ENCODE measurements around the gene ATF6.

ATF6 gene

GRCh38 chr1:161987872-161988271 lies 221.8 kb downstream of the ATF6 start:
- in situ Hi-C loops (cut with MboI; ENCODE audit: low sequenced_read_pairs), result no loop called here

- in situ Hi-C loops (cut with MboI; ENCODE audit: low sequenced_read_pairs), result no loop called here
Observed at GRCh38 chr1:161988413-161988812, 222.3 kb downstream of the ATF6 start.

DNA sequence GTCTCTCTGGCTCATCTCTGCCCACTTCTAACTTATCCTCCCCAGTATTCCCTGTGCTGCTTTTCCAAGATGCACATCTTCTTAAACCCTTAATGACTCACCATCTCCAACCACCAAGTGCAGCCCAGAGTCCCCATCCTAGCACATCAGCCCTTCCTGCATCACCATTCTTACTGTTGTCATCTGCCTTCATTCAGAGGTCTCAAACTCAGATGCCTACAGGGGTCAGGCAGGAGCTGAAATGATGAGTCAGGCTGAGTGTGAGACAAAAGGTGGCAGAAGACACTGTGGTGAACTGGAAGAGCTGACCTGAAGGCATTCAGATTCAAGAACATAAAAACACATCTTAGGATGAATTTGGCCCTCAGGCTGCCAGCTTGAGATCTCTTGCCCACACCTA lies 223.0 kb downstream of the ATF6 start:
- in situ Hi-C loops (cut with MboI; ENCODE audit: low sequenced_read_pairs), result no loop called here

- in situ Hi-C loops (cut with MboI; ENCODE audit: low sequenced_read_pairs), result no loop called here
Observed at GRCh38 chr1:161989786-161990185, 223.7 kb downstream of the ATF6 start.

DNA sequence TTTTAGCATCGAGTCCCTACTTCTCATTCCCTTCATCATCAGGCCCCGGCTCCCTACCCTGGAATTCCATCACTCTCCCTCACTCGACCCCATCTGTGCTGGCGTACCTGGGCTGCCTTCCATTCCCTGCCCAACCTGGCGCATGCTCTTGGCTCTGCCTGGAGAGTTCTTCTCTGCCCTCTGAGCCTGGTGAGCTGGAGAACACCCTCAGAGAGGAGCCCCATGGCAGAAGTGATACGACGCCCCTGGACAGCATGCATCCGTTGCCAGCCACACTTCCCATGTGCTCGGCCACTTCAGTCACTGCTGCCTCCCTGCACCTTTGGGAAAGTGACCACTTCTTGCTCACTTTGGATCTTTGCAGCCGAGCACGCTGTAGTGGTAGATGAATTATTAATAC lies 227.5 kb downstream of the ATF6 start:
- in situ Hi-C loops (cut with MboI; ENCODE audit: low sequenced_read_pairs), result no loop called here

DNA sequence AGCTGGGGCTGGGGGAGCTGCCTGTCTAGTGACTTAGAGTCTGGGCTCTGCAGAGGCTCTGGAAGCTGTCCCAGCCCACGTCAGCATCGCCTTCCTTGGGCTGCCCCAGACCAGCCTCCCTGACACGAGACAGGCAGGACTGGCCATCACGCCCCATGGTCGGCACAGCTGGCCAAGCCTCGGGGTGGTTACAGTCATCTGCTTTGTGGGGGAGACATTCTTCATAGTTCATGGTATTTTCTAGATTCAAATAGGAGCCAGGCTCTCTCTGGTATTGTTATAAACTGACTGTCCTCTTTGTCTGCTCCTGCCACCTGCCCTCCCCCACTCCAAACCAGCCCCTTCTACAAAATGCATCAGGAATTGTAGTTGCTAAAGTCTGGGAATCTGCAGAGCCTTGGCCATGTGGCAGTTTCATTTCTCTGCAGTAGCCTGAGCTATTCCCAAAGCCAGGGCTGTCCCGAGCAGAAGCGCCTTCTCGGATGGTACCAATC lies 228.1 kb downstream of the ATF6 start:
- in situ Hi-C loops (cut with MboI; ENCODE audit: low sequenced_read_pairs), result no loop called here

DNA sequence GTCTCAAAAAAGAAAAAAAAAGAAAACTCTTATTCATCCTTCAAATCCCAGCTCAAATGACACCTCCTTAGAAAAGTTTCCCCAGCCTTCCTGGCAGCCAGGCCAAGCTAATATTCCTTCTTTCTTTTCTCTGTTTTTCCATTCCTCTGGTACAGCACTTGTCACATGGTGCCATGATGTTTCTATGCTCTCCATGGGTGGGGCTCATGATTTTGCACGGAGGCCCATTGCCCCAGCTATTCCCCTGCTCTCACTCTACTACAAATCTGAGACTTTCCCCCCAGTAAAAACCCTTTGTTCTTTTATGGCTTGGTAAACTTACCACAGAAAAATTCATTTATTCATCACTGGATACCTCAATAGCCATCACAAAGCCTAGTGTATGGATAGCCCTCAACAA lies 231.0 kb downstream of the ATF6 start:
- in situ Hi-C loops (cut with MboI; ENCODE audit: low sequenced_read_pairs), result no loop called here

DNA sequence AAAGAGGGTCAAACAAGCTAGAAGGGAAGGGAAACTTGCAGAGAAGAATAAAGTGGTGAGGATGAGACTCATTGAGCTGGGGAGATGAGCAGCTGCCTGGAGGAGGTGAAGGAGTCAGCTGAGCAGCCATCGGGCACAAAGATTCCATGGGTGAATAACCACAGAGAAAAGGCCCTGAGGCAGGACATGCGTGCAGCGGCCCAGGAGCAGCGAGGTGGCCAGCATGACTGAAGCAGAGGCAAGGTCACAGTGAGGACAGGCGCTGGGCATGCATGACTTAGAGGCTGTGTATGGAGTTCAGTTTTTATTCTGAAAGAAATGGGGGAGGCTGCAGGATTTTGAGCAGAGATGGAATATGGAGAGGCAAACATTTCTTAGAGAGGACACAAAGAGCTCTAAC lies 232.7 kb downstream of the ATF6 start:
- in situ Hi-C loops (cut with MboI; ENCODE audit: low sequenced_read_pairs), result no loop called here

GRCh38 chr1:161999301-162000052 lies 233.4 kb downstream of the ATF6 start:
- in situ Hi-C loops (cut with MboI; ENCODE audit: low sequenced_read_pairs), result no loop called here

- in situ Hi-C loops (cut with MboI; ENCODE audit: low sequenced_read_pairs), result no loop called here
Observed at GRCh38 chr1:162000053-162000420, 233.9 kb downstream of the ATF6 start.

GRCh38 chr1:162003061-162003829 lies 237.1 kb downstream of the ATF6 start:
- in situ Hi-C loops (cut with MboI; ENCODE audit: low sequenced_read_pairs), result no loop called here

- in situ Hi-C loops (cut with MboI; ENCODE audit: low sequenced_read_pairs), result no loop called here
Observed at GRCh38 chr1:162003830-162004215, 237.7 kb downstream of the ATF6 start.

DNA sequence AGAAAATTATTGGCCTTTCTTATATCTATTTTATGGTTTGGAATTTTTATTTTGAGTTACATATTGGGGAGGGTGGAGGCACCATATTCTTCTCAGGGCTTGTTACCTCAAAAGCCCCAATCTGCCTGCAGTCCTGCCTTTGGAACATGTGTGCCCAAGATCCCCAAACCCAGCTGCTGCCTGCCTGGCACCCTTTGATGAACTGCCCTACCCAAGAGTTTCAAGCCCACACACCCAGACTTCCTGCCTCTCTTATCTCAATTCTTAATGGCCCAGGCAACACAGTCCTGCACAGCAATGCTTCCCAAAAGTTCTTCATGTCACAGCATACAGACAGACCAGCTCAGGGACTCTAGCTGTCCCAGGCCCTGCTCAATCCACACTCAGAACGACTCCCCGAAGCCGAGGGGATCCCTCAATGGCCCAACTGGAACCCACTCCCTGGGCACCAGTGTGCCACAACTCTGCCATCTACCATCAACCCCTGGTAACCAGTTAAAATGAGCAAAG lies 238.4 kb downstream of the ATF6 start:
- in situ Hi-C loops (cut with MboI; ENCODE audit: low sequenced_read_pairs), result no loop called here

- in situ Hi-C loops (cut with MboI; ENCODE audit: low sequenced_read_pairs), result no loop called here
Observed at GRCh38 chr1:162006081-162006480, 240.0 kb downstream of the ATF6 start.

DNA sequence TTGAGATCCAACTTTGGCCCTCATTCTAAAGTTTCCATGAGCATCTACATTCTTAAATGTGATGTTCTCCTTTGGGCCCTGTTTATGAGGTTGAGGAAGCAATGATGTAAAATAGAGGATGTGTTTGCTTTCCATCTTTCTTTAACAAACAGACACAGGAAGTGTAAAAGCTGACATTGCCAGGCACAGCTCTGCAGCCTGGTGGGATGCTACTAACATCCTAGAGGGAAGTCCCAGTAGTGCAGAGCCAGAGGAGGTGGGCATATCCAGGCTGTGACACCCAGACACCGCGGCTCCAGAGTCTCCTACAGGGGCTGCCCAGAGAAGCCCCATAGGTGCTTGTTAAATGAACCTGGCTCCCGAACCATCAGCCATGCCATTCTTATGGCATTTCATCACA lies 241.3 kb downstream of the ATF6 start:
- in situ Hi-C loops (cut with MboI; ENCODE audit: low sequenced_read_pairs), result no loop called here

DNA sequence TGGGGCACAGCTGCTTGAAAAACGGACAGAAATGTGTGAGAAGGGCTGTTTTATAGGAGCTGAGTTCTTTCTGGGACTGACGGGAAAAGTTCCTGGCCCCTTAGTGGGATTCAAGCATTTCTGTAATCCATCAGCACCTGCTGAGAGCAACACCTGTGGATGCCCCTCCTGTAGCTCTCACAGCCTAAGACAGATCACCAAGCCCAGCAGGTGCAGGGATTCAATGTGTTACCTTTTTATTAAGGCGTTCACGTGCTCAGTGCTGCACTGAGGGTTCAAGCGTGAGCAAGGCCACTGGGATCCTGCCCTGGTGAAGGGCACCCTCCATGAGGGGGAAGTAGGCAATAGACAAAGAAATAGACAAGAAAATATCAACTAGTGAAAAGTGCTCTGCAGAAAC lies 242.7 kb downstream of the ATF6 start:
- in situ Hi-C loops (cut with MboI; ENCODE audit: low sequenced_read_pairs), result no loop called here

DNA sequence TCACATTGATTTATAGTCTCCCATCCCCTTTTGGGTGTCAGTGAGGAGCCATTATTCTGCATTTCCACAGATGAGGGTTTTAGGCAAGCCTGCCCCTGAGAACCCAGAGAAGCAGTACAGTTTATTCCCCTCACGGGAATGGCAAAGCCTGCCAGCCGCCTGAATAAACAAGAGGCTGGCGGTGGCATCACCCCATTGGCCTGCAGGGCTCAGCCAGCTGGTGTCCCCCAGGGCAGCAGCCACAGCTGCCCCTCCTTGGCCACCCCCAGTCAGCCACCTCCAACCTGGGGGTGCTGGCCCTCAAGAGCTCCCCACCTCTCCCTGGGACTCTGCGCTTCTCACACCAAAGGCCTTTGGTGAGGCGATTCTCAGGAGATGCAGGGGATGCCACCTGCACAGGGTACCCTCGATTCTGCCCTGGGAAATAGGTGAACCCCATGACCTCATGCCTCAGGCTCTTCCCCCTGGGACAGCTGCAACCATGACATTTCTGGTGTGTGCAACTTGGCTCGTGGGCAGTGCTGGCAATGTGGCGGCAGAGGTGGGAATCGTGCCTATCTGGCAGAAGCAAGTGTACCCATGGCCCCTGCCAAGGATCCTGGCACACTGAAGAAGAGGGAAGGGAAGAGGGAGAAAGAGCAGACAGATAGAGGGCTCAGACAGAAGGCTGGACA lies 243.5 kb downstream of the ATF6 start:
- in situ Hi-C loops (cut with MboI; ENCODE audit: low sequenced_read_pairs), result no loop called here

DNA sequence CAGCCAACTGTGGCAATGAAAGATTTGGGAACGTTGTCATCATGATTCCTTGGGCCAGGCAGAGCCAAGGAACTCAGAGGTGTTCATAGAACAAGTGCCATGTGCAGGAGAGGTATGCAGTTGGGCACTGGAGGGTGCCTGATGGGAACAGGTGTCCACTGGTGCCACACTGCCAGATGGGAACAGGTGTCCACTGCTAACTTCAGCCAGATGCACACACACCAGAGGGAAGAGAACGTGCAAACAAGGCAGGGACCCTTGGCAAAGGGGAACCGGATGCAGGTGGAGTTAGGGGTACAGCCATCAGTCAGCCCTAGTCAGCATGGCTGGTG lies 244.0 kb downstream of the ATF6 start:
- in situ Hi-C loops (cut with MboI; ENCODE audit: low sequenced_read_pairs), result no loop called here

GRCh38 chr1:162011337-162012012 lies 245.4 kb downstream of the ATF6 start:
- in situ Hi-C loops (cut with MboI; ENCODE audit: low sequenced_read_pairs), result no loop called here

DNA sequence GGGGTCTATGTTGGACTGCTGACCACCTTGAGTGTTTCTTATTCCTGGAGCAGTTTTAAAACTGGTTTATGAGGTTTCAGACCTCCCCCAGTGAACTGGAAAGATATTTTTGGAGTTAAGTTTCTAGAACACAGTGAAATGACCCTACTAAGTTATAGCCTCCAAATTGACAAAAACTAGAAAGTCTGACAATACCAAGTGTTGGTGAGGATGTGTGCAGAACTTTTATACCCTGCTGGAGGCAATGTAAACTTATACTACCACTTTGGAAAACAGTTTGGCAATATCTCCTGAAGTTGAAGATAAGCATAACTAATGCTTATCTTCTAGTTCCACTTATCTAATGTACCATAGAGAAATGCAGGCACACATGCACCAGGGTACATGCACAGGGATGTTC lies 247.2 kb downstream of the ATF6 start:
- in situ Hi-C loops (cut with MboI; ENCODE audit: low sequenced_read_pairs), result no loop called here
